Activated B cell treated with CpG ODN at 0.5 μM for 24 hours (primary cell): ENCODE results near the gene PPM1E. TPM values are rescaled to one million over a fixed set of nuclear protein-coding genes. Genes with fewer than 3 reads are reported as not detected.

ENCODE experiments used
- ATAC-seq: fragments of 200-7000 bp; cut with Tn5 transposase; one replicate; pipeline ENCODE4 v1.10.0; 2021; ENCODE audit warnings: low read depth, mild to moderate bottlenecking, moderate library complexity
- CTCF ChIA-PET: fragments of 350-600 bp; sonication (Branson Sonifier 250); formaldehyde crosslinking; loops from one replicate; lab custom pipeline; 2021; ENCODE audit warnings: antibody characterized with exemption; lab: Charles Lee
- POLR2A ChIA-PET: fragments of 350-600 bp; sonication (Branson Sonifier 250); formaldehyde crosslinking; loops from one replicate; lab custom pipeline; 2021; ENCODE audit warnings: antibody characterized with exemption; lab: Charles Lee
- DNase-seq: peaks from one replicate; pipeline ENCODE4 v3.0.0; 2022
- H3K27ac Mint-ChIP-seq: one replicate; pipeline ENCODE4 v1.8.0; 2020; ENCODE audit warnings: mixed read lengths
- H3K27me3 Mint-ChIP-seq: one replicate; pipeline ENCODE4 v1.8.0; 2021; ENCODE audit warnings: mixed read lengths
- H3K36me3 Mint-ChIP-seq: one replicate; pipeline ENCODE4 v1.8.0; 2021; ENCODE audit warnings: low read depth, mixed read lengths
- H3K4me1 Mint-ChIP-seq: one replicate; pipeline ENCODE4 v1.8.0; 2021; ENCODE audit warnings: mixed read lengths
- H3K4me3 Mint-ChIP-seq: one replicate; pipeline ENCODE4 v1.8.0; 2020; ENCODE audit warnings: mild to moderate bottlenecking, mixed read lengths
- H3K9me3 Mint-ChIP-seq: one replicate; pipeline ENCODE4 v1.8.0; 2020; ENCODE audit warnings: mixed read lengths
- intact Hi-C: fragments of 100-400 bp; cut with micrococcal nuclease; formaldehyde crosslinking; loops from one replicate; pipeline ENCODE4 v1.15.1; 2024
- total RNA-seq: library from RNA; stranded (reverse); gene quantifications from 2 replicates; pipeline ENCODE4 v1.2.3, GENCODE V29; 2022
- TF ChIP-seq, protein P1 (sequence below): fragments of 200-600 bp; IDR thresholded peaks from one replicate; pipeline ENCODE4 v1.8.0; 2022; ENCODE audit warnings: antibody characterized with exemption, mild to moderate bottlenecking

PPM1E gene
- total RNA-seq, 1 donor from 2014 or later = 0.02 TPM

DNA sequence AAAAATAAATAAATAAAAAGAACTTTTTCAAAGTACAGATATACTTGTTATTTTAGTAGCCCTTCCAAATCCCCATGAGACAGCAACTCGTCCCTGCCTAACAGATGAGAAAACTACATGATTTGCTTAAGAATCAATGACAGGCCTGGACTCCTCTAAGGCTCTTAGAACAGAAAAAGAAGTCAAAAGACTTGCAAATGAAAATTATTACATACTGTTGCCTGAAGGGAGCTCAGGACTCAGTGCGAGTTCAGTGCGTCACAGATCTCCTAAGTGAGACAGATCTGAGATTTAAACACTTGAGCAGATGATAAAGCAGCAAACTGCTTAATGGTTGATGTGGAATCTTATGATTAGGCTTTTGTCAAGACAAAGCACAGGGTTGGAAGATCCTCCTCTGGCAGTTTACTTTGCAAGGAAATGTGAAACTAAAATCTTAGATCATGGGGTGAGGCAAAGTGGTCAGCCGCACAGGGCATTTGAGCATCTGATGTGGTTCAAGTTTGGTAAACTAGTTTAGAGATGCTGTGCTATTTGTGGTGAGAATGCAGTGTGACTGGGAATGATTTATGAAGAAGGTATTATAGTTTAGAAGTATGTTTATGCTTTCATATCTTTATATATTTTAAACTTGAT lies 212.9 kb downstream of the PPM1E start:
- ATAC-seq (no peak), DNase-seq (no peak)
- H3K27me3 Mint-ChIP-seq = no peaks in the 10 kb centered on the region
- H3K36me3 Mint-ChIP-seq = no peaks in the 10 kb centered on the region
- CTCF ChIA-PET = no interaction called here
- no peak overlapping the region for H3K27ac Mint-ChIP-seq
- H3K9me3 Mint-ChIP-seq = no peaks in the 10 kb centered on the region
- no peak overlapping the region for H3K4me3 Mint-ChIP-seq
- POLR2A ChIA-PET = no interaction called here
- no peaks in the 10 kb centered on the region for H3K4me1 Mint-ChIP-seq
- TF ChIP-seq, protein P1, sequence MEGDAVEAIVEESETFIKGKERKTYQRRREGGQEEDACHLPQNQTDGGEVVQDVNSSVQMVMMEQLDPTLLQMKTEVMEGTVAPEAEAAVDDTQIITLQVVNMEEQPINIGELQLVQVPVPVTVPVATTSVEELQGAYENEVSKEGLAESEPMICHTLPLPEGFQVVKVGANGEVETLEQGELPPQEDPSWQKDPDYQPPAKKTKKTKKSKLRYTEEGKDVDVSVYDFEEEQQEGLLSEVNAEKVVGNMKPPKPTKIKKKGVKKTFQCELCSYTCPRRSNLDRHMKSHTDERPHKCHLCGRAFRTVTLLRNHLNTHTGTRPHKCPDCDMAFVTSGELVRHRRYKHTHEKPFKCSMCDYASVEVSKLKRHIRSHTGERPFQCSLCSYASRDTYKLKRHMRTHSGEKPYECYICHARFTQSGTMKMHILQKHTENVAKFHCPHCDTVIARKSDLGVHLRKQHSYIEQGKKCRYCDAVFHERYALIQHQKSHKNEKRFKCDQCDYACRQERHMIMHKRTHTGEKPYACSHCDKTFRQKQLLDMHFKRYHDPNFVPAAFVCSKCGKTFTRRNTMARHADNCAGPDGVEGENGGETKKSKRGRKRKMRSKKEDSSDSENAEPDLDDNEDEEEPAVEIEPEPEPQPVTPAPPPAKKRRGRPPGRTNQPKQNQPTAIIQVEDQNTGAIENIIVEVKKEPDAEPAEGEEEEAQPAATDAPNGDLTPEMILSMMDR = no peak
- intact Hi-C loops = no loop called here

GRCh38 chr17:58969156-58969555 lies 213.5 kb downstream of the PPM1E start:
- Mint-ChIP-seq H3K9me3 (no peaks in the 10 kb centered on the region), H3K4me1 (peaks cover 4% of the 10 kb centered on the region), H3K27ac (no peak overlapping the region), H3K27me3 (no peaks in the 10 kb centered on the region), H3K4me3 (no peak overlapping the region), H3K36me3 (no peaks in the 10 kb centered on the region)
- intact Hi-C loops = no loop called here
- no peak for DNase-seq
- TF ChIP-seq, protein P1 = no peak
- POLR2A ChIA-PET = no interaction called here
- ATAC-seq = no peak
- CTCF ChIA-PET = no interaction called here

- CTCF ChIA-PET = no interaction called here
- DNase-seq = no peak
- no peaks in the 10 kb centered on the region for H3K36me3 Mint-ChIP-seq
- POLR2A ChIA-PET = interaction anchor here (0.5 kb wide), 1 partner anchor 33 kb away, joined by 3 read pairs; no protein-coding TSS in a partner anchor
- H3K27me3 Mint-ChIP-seq = no peaks in the 10 kb centered on the region
- H3K4me3 Mint-ChIP-seq = no peak overlapping the region
- TF ChIP-seq, protein P1 = no peak
- peaks cover 8% of the 10 kb centered on the region for H3K4me1 Mint-ChIP-seq
- H3K9me3 Mint-ChIP-seq = no peaks in the 10 kb centered on the region
- no peak overlapping the region for H3K27ac Mint-ChIP-seq
- intact Hi-C loops = no loop called here
- no peak for ATAC-seq
Measured at GRCh38 chr17:58969612-58970011, 214.0 kb downstream of the PPM1E start.

- ChIA-PET CTCF (no interaction called here), POLR2A (no interaction called here)
- ATAC-seq = no peak
- Mint-ChIP-seq H3K4me3 (no peak overlapping the region), H3K27me3 (no peaks in the 10 kb centered on the region), H3K4me1 (peaks cover 15% of the 10 kb centered on the region), H3K9me3 (no peaks in the 10 kb centered on the region), H3K27ac (no peak overlapping the region), H3K36me3 (no peaks in the 10 kb centered on the region)
- TF ChIP-seq, protein P1 = no peak
- no peak for DNase-seq
- intact Hi-C loops = no loop called here
Measured at GRCh38 chr17:58970609-58971450, 215.2 kb downstream of the PPM1E start.

- ChIA-PET CTCF (no interaction called here), POLR2A (interaction anchor here (0.9 kb wide), 1 partner anchor 20 kb away, joined by 3 read pairs; no protein-coding TSS in a partner anchor)
- intact Hi-C loops = no loop called here
- H3K36me3 Mint-ChIP-seq = no peaks in the 10 kb centered on the region
- DNase-seq = no peak
- no peaks in the 10 kb centered on the region for H3K27me3 Mint-ChIP-seq
- H3K27ac Mint-ChIP-seq = no peak overlapping the region
- no peaks in the 10 kb centered on the region for H3K9me3 Mint-ChIP-seq
- ATAC-seq = no peak
- H3K4me3 Mint-ChIP-seq = no peak overlapping the region
- TF ChIP-seq, protein P1 = no peak
- peaks cover 17% of the 10 kb centered on the region for H3K4me1 Mint-ChIP-seq
Measured at GRCh38 chr17:58974354-58974753, 218.7 kb downstream of the PPM1E start.
